ENCODE data around the gene DOCK2. TPM values are rescaled to one million over a fixed set of nuclear protein-coding genes. Genes with fewer than 3 reads are reported as not detected.

DOCK2 gene
- total and polyA plus RNA-seq, 9 of the 15 experiments (the other 6 are each of a cell fraction or from before 2014, with no cell fraction given) = 4.5 to 42.6 (median 20.5) TPM

DNA sequence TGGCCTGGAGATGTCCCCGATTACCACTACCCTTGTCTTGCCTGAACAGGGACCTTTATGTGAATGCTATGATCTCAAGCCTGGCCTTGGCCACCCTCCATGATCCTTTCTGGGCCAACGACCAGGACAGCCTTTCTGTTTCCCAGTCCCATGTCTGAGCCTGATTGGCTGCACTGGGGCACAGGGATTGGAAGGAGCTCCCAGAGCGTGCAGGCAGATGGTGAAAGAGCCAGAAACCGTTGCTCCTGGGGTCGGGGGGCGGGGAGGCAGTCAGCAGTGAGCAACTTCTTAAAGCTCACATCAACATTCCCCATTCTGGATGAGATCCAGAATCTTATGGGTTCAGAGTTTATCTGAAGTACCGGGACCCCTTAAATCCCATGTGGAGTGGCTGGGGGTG, 258.9 kb downstream of the DOCK2 start:
- FAIRE-seq (no peak), DNase-seq (ENCODE audit: extremely low read depth in 1 of 4, low spot score in 3 of 4) (peak in 1 of 4 experiments; percentile 7), ATAC-seq (no peak)
- in situ Hi-C loops (cut with MboI) (no loop called here), intact Hi-C loops (cut with micrococcal nuclease) (no loop called here)
- H3K9me1 ChIP-seq (ENCODE audit: control insufficient read depth, insufficient read depth, low read length) = no peaks in the 10 kb centered on the region
- H2AFZ ChIP-seq (ENCODE audit: low read depth, low read length) = no peak overlapping the region
- no peak overlapping the region for H3K9ac ChIP-seq (ENCODE audit: insufficient read depth in 1 of 2, low read depth in 2 of 2, low read length in 2 of 2)
- H3K79me2 ChIP-seq (ENCODE audit: control insufficient read depth, insufficient read depth, low read length) = no peaks in the 10 kb centered on the region
- TF ChIP-seq RCOR1 (IDR thresholded peaks at IDR 0.05; ENCODE audit: borderline replicate concordance in 1 of 2, low read depth in 2 of 2, low read length in 2 of 2) (no peak), ZNF79 (CRISPR knock-in tag; IDR thresholded peaks at IDR 0.05; ENCODE audit: low read depth) (no peak), TCF7 (IDR thresholded peaks at IDR 0.05; ENCODE audit: borderline replicate concordance) (no peak), L3MBTL2 (IDR thresholded peaks at IDR 0.05) (no peak), NELFE (IDR thresholded peaks at IDR 0.05; ENCODE audit: insufficient read depth, insufficient read length) (no peak), KAT2B (IDR thresholded peaks at IDR 0.05; ENCODE audit: low read depth, low read length) (no peak), HOXB6 (CRISPR knock-in tag; IDR thresholded peaks at IDR 0.05; ENCODE audit: borderline replicate concordance) (no peak), JUN (IDR thresholded peaks at IDR 0.05; ENCODE audit: borderline replicate concordance, low read depth, low read length) (no peak), JUN (CRISPR knock-in tag; IDR thresholded peaks at IDR 0.05; ENCODE audit: borderline replicate concordance) (no peak), NR2F6 (CRISPR knock-in tag; IDR thresholded peaks at IDR 0.05) (no peak), ARID1B (IDR thresholded peaks at IDR 0.05) (no peak), BCOR (IDR thresholded peaks at IDR 0.05) (no peak), HDAC3 (IDR thresholded peaks at IDR 0.05; ENCODE audit: borderline replicate concordance, partially characterized antibody) (no peak)
- TF ChIP-seq, protein P1, sequence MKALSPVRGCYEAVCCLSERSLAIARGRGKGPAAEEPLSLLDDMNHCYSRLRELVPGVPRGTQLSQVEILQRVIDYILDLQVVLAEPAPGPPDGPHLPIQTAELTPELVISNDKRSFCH (CRISPR knock-in tag; IDR thresholded peaks at IDR 0.05) = no peak
- TF ChIP-seq, protein P1 (tag; IDR thresholded peaks at IDR 0.05) = no peak
- ChIA-PET POLR2A (no interaction called here), CTCF (ENCODE audit: low intra/inter-chr PET ratio) (no interaction called here)
- no peaks in the 10 kb centered on the region for H3K9me3 ChIP-seq (replicated peaks; ENCODE audit: control insufficient read depth, insufficient read depth, low read depth, low read length)
- 15% methylated on average over 4 of the region's 7 CpGs for WGBS (ENCODE audit: insufficient coverage, low coverage, missing lambda C conversion rate)
- no peak overlapping the region for H3K4me2 ChIP-seq (ENCODE audit: insufficient read depth, low read length)
- no peaks in the 10 kb centered on the region for H3K36me3 ChIP-seq (ENCODE audit: control insufficient read depth, insufficient read depth, low read length)
- no peak overlapping the region for H3K27ac ChIP-seq (ENCODE audit: extremely low read depth, low read depth, low read length)
- no peak overlapping the region for H3K4me3 ChIP-seq
- H4K20me1 ChIP-seq (replicated peaks; ENCODE audit: control insufficient read depth, insufficient read depth, low read length) = no peaks in the 10 kb centered on the region
- no peaks in the 10 kb centered on the region for H3K27me3 ChIP-seq (ENCODE audit: control insufficient read depth in 2 of 2, insufficient read depth in 2 of 2, low read length in 2 of 2)
- BruUV-seq (replicated peaks) = no TSS peak
- H3K4me1 ChIP-seq (replicated peaks in 1 of 2; ENCODE audit: control insufficient read depth in 2 of 2, insufficient read depth in 2 of 2, low read length in 2 of 2) = no peaks in the 10 kb centered on the region

Data from K562 (cell line).